CD4-positive, alpha-beta T cell treated with Interleukin-1 beta for 1 hour (primary cell): ENCODE measurements around the gene WNK1.
"Not testable (repeated sequence)": the region's sequence is repeated elsewhere in the genome, so short reads cannot be mapped to it uniquely, and the experiment has no call there.

Source experiments
- DNase-seq, 2 donors: peaks; one replicate each; pipeline ENCODE4 v3.0.0-alpha.2; 2020 to 2022

WNK1 gene

GRCh38 chr12:779745-780734, 27.7 kb downstream of the WNK1 start:
- DNase-seq: no peak

GRCh38 chr12:780750-781379, 28.5 kb downstream of the WNK1 start:
- DNase-seq: no peak

GRCh38 chr12:785706-786105, 33.3 kb downstream of the WNK1 start:
- DNase-seq: no peak

- DNase-seq: no peak
Observed at GRCh38 chr12:788288-788687, 35.9 kb downstream of the WNK1 start.

- DNase-seq: not testable (repeated sequence)
Observed at GRCh38 chr12:788762-789161, 36.4 kb downstream of the WNK1 start.

- no peak for DNase-seq
Observed at GRCh38 chr12:789852-790563, 37.6 kb downstream of the WNK1 start.

- no peak for DNase-seq
Observed at GRCh38 chr12:790608-791007, 38.2 kb downstream of the WNK1 start.

- no peak for DNase-seq
Observed at GRCh38 chr12:793037-793436, 40.7 kb downstream of the WNK1 start.

- no peak for DNase-seq
Observed at GRCh38 chr12:793711-794110, 41.3 kb downstream of the WNK1 start.

GRCh38 chr12:795305-795704, 42.9 kb downstream of the WNK1 start:
- peak in 1 of 2 donors; percentile 28 for DNase-seq

GRCh38 chr12:800401-800800, 48.0 kb downstream of the WNK1 start:
- DNase-seq: no peak

- no peak for DNase-seq
Observed at GRCh38 chr12:802242-803120, 50.1 kb downstream of the WNK1 start.

GRCh38 chr12:805022-805632, 52.7 kb downstream of the WNK1 start:
- DNase-seq: no peak

- no peak for DNase-seq
Observed at GRCh38 chr12:806200-806791, 53.9 kb downstream of the WNK1 start.

GRCh38 chr12:807041-807735, 54.8 kb downstream of the WNK1 start:
- peak in 1 of 2 donors; percentile 49 for DNase-seq

GRCh38 chr12:810116-810515, 57.7 kb downstream of the WNK1 start:
- DNase-seq: no peak

GRCh38 chr12:810671-811415, 58.5 kb downstream of the WNK1 start:
- DNase-seq: no peak

- no peak for DNase-seq
Observed at GRCh38 chr12:812950-813349, 60.6 kb downstream of the WNK1 start.

- DNase-seq: not testable (repeated sequence)
Observed at GRCh38 chr12:817456-817855, 65.1 kb downstream of the WNK1 start.

GRCh38 chr12:817941-818600, 65.7 kb downstream of the WNK1 start:
- no peak for DNase-seq
